NCI-H1694 treated with DMSO at 0.1 percent for 48 hours (cell line): Measurements from ENCODE around the gene AIFM3.
"Not testable (repeated sequence)": the region's sequence is repeated elsewhere in the genome, so short reads cannot be mapped to it uniquely, and the experiment has no call there.

ENCODE experiments used
- DNase-seq: peaks from one replicate; lab custom pipeline; 2025; lab: John Stamatoyannopoulos, UW

The AIFM3 gene

GRCh38 chr22:21003782-21004181, 36.7 kb downstream of the AIFM3 start:
- DNase-seq: no peak

- DNase-seq: not testable (repeated sequence)
These were observed 42.2 kb downstream of the AIFM3 start for GRCh38 chr22:21009208-21009607.

GRCh38 chr22:21009638-21010425, 42.8 kb downstream of the AIFM3 start:
- DNase-seq: no peak

GRCh38 chr22:21010426-21011113, 43.5 kb downstream of the AIFM3 start:
- no peak for DNase-seq

GRCh38 chr22:21012446-21013407, 45.7 kb downstream of the AIFM3 start:
- DNase-seq: peak; percentile 63

- no peak for DNase-seq
These were observed 46.7 kb downstream of the AIFM3 start for GRCh38 chr22:21013657-21014201.

- DNase-seq: peak; percentile 84
These were observed 47.2 kb downstream of the AIFM3 start for GRCh38 chr22:21014202-21014725.

GRCh38 chr22:21014726-21015465, 47.8 kb downstream of the AIFM3 start, which contains the start of gene P2RX6:
Gene P2RX6, plus strand, starts transcription at chr22:21015165. Its CDS starts 10 bp downstream, at chr22:21015175.
- no peak for DNase-seq

GRCh38 chr22:21015466-21016006, 48.5 kb downstream of the AIFM3 start:
- DNase-seq: no peak

- no peak for DNase-seq
These were observed 49.8 kb downstream of the AIFM3 start for GRCh38 chr22:21016644-21017420.

GRCh38 chr22:21018314-21018713, 51.3 kb downstream of the AIFM3 start:
- no peak for DNase-seq

GRCh38 chr22:21020802-21021429, 53.9 kb downstream of the AIFM3 start:
- DNase-seq: peak; percentile 16

GRCh38 chr22:21022507-21022906, 55.5 kb downstream of the AIFM3 start:
- no peak for DNase-seq

GRCh38 chr22:21022955-21023614, 56.0 kb downstream of the AIFM3 start:
- no peak for DNase-seq

GRCh38 chr22:21025266-21025665, 58.2 kb downstream of the AIFM3 start:
- no peak for DNase-seq

- no peak for DNase-seq
These were observed 59.0 kb downstream of the AIFM3 start for GRCh38 chr22:21025763-21026755.
